Fibroblast of lung (primary cell): ENCODE results near the gene SH3TC1. TPM values are rescaled to one million over a fixed set of nuclear protein-coding genes. Genes with fewer than 3 reads are reported as not detected.
A peak's percentile ranks its signal among the peaks of the same experiment; 100 is the strongest.

Experiments
- DNase-seq, 2 donors: peaks; one replicate each; pipeline versions ENCODE4 v3.0.0 to v3.0.0-alpha.2; 2010; ENCODE audit warnings: low read depth in 2 of 2
- H2AFZ ChIP-seq: 2 replicates; pipeline ENCODE4 v1.5.1; 2012; ENCODE audit warnings: low read length, control low read depth, inconsistent platforms
- H3K27ac ChIP-seq: 2 replicates; pipeline ENCODE4 v1.5.1; 2011; ENCODE audit warnings: low read length, control low read depth; ENCODE audit not compliant: insufficient read depth
- H3K27me3 ChIP-seq: 2 replicates; pipeline ENCODE4 v1.5.1; 2011; ENCODE audit warnings: mild to moderate bottlenecking, low read length; ENCODE audit not compliant: control insufficient read depth, insufficient read depth
- H3K36me3 ChIP-seq: 2 replicates; pipeline ENCODE4 v1.5.1; 2011; ENCODE audit warnings: low read length; ENCODE audit not compliant: control insufficient read depth, insufficient read depth
- H3K4me1 ChIP-seq: 2 replicates; pipeline ENCODE4 v1.5.1; 2011; ENCODE audit warnings: low read length; ENCODE audit not compliant: control insufficient read depth, insufficient read depth; ENCODE audit errors: extremely low read depth
- H3K4me2 ChIP-seq: 2 replicates; pipeline ENCODE4 v1.5.1; 2011; ENCODE audit warnings: low read length, control low read depth; ENCODE audit not compliant: insufficient read depth; ENCODE audit errors: extremely low read depth
- H3K4me3 ChIP-seq, 4 experiments: fragments of 200-600 bp in 1 of 4; sonication (generic) in 1 of 4; replicated peaks in 1 of 4; 2 replicates each; pipeline ENCODE4 v1.5.1; 2011 to 2016; ENCODE audit warnings: low read length in 4 of 4, low read depth in 3 of 4, mild to moderate bottlenecking in 3 of 4, control low read depth in 2 of 4, inconsistent platforms in 1 of 4, mixed read lengths in 1 of 4; ENCODE audit not compliant: insufficient read depth in 1 of 4; ENCODE audit errors: control extremely low read depth in 1 of 4
- H3K79me2 ChIP-seq: 2 replicates; pipeline ENCODE4 v1.5.1; 2012; ENCODE audit warnings: mild to moderate bottlenecking, low read length, inconsistent platforms; ENCODE audit not compliant: control insufficient read depth, insufficient read depth
- H3K9ac ChIP-seq: 2 replicates; pipeline ENCODE4 v1.5.1; 2011; ENCODE audit warnings: mild to moderate bottlenecking, low read length, control low read depth; ENCODE audit not compliant: insufficient read depth
- H3K9me3 ChIP-seq: 2 replicates; pipeline ENCODE4 v1.5.1; 2012; ENCODE audit warnings: low read depth, low read length; ENCODE audit not compliant: control insufficient read depth, insufficient read depth
- H4K20me1 ChIP-seq: 2 replicates; pipeline ENCODE4 v1.5.1; 2011; ENCODE audit warnings: low read length; ENCODE audit not compliant: control insufficient read depth, insufficient read depth; ENCODE audit errors: extremely low read depth
- EZH2 ChIP-seq: IDR thresholded peaks from 2 replicates; pipeline ENCODE4 v1.5.1; 2012; ENCODE audit warnings: low read length, control low read depth, mild to moderate bottlenecking; ENCODE audit errors: missing control alignments
- polyA plus RNA-seq, 2 donors: library from polyadenylated mRNA; depleted of rRNA in 1 of 2; stranded (reverse) in 1 of 2; unstranded in 1 of 2; fragments of >200 nt; gene quantifications; 2 replicates each; pipeline ENCODE4 v1.2.1, GENCODE V29; 2011 to 2012; ENCODE audit warnings: missing spikeins in 1 of 2
- total RNA-seq: library from RNA; depleted of rRNA; stranded (reverse); fragments of >200 nt; gene quantifications from 2 replicates; pipeline ENCODE4 v1.2.1, GENCODE V29; 2014
- TF ChIP-seq, protein P1 (sequence below), 2 donors: IDR thresholded peaks in 1 of 2; conservative IDR thresholded peaks in 1 of 2; 1 replicate in 1 of 2; 2 replicates in 1 of 2; pipeline ENCODE4 v1.5.1; 2011 to 2012; ENCODE audit warnings: low read length in 2 of 2, control low read depth in 1 of 2, inconsistent platforms in 1 of 2, low read depth in 1 of 2, mild to moderate bottlenecking in 1 of 2

SH3TC1 gene
- total and polyA plus RNA-seq, 2 donors (not counting 1 experiment from before 2014, with no cell fraction given) = 3.3 to 11.6 TPM

DNA sequence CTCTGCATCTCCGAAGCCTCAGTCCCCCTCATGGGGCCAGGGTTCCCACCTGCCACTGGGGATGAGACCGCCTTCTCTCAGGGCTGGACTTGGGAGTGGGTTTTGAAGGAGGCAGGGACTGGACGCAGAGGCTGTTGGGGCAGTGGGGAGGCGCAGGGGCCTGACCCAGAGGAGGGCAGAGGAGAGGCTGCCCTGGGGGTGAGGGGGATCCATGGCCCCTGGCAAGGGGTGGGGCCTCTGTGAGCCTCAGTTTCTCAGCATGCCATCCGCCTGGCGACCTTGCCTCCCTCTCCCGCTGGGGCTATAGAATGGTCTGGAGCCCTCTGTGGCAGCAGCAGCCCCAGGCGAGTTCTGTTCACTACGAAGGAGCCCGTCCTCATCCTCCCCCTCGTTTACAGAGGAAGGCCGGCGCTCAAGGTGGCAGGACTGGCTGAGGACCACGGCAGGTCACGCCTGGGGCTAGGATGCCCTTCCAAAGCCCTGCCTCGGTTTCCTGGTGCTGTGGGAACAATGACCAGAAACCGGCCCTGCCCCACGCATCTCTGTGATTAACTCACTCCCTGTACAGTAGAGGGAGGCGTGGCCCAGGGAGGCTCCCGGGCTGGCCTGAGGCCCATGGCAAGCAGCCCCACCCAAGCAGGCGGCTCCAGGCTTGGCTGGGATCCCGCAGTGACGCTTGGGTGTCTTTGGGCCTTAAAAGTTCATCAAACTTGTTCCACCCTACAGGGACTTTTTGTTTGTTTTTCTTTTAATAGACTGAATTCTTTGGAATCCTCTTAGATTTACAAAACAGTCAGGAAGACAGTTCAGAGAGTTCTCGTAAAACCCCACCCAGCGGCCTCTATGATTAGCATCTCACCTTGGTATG is 16.0 kb upstream of the SH3TC1 start:
- H3K4me2 ChIP-seq = peak overlapping the region; percentile 29
- TF ChIP-seq, protein P1, sequence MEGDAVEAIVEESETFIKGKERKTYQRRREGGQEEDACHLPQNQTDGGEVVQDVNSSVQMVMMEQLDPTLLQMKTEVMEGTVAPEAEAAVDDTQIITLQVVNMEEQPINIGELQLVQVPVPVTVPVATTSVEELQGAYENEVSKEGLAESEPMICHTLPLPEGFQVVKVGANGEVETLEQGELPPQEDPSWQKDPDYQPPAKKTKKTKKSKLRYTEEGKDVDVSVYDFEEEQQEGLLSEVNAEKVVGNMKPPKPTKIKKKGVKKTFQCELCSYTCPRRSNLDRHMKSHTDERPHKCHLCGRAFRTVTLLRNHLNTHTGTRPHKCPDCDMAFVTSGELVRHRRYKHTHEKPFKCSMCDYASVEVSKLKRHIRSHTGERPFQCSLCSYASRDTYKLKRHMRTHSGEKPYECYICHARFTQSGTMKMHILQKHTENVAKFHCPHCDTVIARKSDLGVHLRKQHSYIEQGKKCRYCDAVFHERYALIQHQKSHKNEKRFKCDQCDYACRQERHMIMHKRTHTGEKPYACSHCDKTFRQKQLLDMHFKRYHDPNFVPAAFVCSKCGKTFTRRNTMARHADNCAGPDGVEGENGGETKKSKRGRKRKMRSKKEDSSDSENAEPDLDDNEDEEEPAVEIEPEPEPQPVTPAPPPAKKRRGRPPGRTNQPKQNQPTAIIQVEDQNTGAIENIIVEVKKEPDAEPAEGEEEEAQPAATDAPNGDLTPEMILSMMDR (conservative IDR thresholded peaks at IDR 0.05 in 1 of 2, IDR thresholded peaks at IDR 0.05 in 1 of 2; ENCODE audit: low read depth in 1 of 2, low read length in 2 of 2) = no peak
- TF ChIP-seq EZH2 = no peak
- H3K4me3 ChIP-seq = no peak overlapping the region
- H3K79me2 ChIP-seq = no peaks in the 10 kb centered on the region
- no peak overlapping the region for H2AFZ ChIP-seq
- DNase-seq = peak; percentile 83 to 90
- H3K4me1 ChIP-seq = peaks cover 20% of the 10 kb centered on the region
- peak overlapping the region; percentile 71 for H3K27ac ChIP-seq
- no peaks in the 10 kb centered on the region for H3K36me3 ChIP-seq
- no peaks in the 10 kb centered on the region for H4K20me1 ChIP-seq
- no peaks in the 10 kb centered on the region for H3K27me3 ChIP-seq
- H3K9me3 ChIP-seq = no peaks in the 10 kb centered on the region
- peak overlapping the region; percentile 39 for H3K9ac ChIP-seq

DNA sequence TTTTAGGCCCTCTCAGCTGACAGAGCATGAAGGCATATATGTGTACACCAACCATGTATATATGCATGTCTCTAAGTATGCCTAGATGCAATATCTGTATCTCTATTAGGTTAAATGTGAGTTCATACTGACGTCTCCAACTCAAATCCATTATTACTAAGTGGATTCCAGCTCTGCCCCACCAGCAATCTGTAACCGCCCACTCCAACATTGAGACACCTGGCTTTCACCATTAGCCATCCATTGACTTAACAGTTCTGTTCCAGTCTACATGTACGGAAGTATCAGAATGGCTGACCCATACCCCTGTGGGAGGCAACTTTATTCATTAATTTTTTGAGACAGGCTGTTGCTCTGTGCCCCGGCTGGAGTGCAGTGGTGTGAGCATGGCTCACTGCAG is 15.0 kb upstream of the SH3TC1 start:
- Histone ChIP-seq H3K9me3 (no peaks in the 10 kb centered on the region), H3K4me1 (peaks cover 26% of the 10 kb centered on the region), H3K27ac (peak overlapping the region; percentile 15), H3K79me2 (no peaks in the 10 kb centered on the region), H4K20me1 (no peaks in the 10 kb centered on the region), H3K9ac (no peak overlapping the region), H3K4me3 (no peak overlapping the region), H3K27me3 (no peaks in the 10 kb centered on the region), H3K4me2 (no peak overlapping the region), H2AFZ (no peak overlapping the region), H3K36me3 (no peaks in the 10 kb centered on the region)
- TF ChIP-seq EZH2 = no peak
- TF ChIP-seq, protein P1 (conservative IDR thresholded peaks at IDR 0.05 in 1 of 2, IDR thresholded peaks at IDR 0.05 in 1 of 2; ENCODE audit: low read depth in 1 of 2, low read length in 2 of 2) = no peak
- DNase-seq = peak in 1 of 2 donors; percentile 35

DNA sequence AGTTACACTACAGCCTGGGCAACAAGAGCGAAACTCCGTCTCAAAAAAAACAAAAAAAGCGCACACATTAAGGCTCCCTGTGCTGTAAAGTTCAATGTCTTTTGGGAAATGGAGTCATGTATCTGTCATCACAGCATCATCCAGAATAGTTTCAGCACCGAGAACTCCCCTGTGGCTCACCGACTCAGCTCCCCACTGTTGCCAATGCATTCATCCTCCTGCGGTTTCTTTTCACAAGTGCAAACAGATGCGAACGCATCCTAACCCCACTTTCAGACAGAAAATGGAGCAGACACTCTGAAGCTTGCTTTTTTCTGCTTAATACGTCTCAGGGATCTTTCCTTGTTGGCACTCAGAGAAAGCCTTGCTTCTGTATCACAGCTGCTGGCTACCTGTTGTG is 13.8 kb upstream of the SH3TC1 start:
- peaks cover 30% of the 10 kb centered on the region for H3K4me1 ChIP-seq
- no peak overlapping the region for H2AFZ ChIP-seq
- H4K20me1 ChIP-seq = no peaks in the 10 kb centered on the region
- H3K4me3 ChIP-seq = no peak overlapping the region
- H3K4me2 ChIP-seq = no peak overlapping the region
- no peak overlapping the region for H3K9ac ChIP-seq
- H3K36me3 ChIP-seq = no peaks in the 10 kb centered on the region
- no peaks in the 10 kb centered on the region for H3K27me3 ChIP-seq
- peak overlapping the region; percentile 52 for H3K27ac ChIP-seq
- H3K9me3 ChIP-seq = no peaks in the 10 kb centered on the region
- H3K79me2 ChIP-seq = no peaks in the 10 kb centered on the region
- peak; percentile 51 to 88 for DNase-seq
- no peak for TF ChIP-seq EZH2
- TF ChIP-seq, protein P1 (conservative IDR thresholded peaks at IDR 0.05 in 1 of 2, IDR thresholded peaks at IDR 0.05 in 1 of 2; ENCODE audit: low read depth in 1 of 2, low read length in 2 of 2) = no peak
